A549 (cell line): ENCODE data around the gene CD58. TPM values are rescaled to one million over a fixed set of nuclear protein-coding genes. Genes with fewer than 3 reads are reported as not detected.

Experiments used
- ATAC-seq, 2 experiments: fragments of 200-7000 bp in 1 of 2; fragments of >200 bp in 1 of 2; cut with Nextera tagmentation in 1 of 2; cut with Tn5 transposase in 1 of 2; 3 replicates each; pipeline versions ENCODE4 v1.8.0 to v1.9.1; 2018 to 2020; ENCODE audit warnings: mild to moderate bottlenecking in 1 of 2, moderate library complexity in 1 of 2
- CTCF ChIA-PET: fragments of 300-600 bp; sonication (Branson Sonifier 250); formaldehyde crosslinking; extraction: SDS; loops from one replicate; lab custom pipeline; 2021; ENCODE audit warnings: antibody characterized with exemption, inconsistent platforms; lab: Yijun Ruan, JAX
- POLR2A ChIA-PET: fragments of 350-600 bp; formaldehyde crosslinking; extraction: SDS; loops from one replicate; lab custom pipeline; 2021; ENCODE audit warnings: antibody characterized with exemption, inconsistent platforms; lab: Yijun Ruan, JAX
- DNase-seq, 2 experiments: peaks; one replicate each; pipeline versions ENCODE4 v3.0.0 to v3.0.0-alpha.2; 2011 to 2016; ENCODE audit warnings: low read depth in 1 of 2, low spot score in 1 of 2
- FAIRE-seq: peaks from 2 replicates; lab custom pipeline; 2011; peaks lifted over from hg19 to GRCh38; lab: Jason Lieb, UNC
- H3K27ac ChIP-seq, 2 experiments: fragments of >200 bp; sonication (Bioruptor Twin); formaldehyde crosslinking; 3 replicates each; pipeline ENCODE4 v1.5.1; 2016 to 2017
- H3K4me1 ChIP-seq: fragments of >200 bp; sonication (Bioruptor Twin); formaldehyde crosslinking; 3 replicates; pipeline ENCODE4 v1.6.1; 2016
- H3K4me2 ChIP-seq: fragments of >200 bp; sonication (Bioruptor Twin); formaldehyde crosslinking; 3 replicates; pipeline ENCODE4 v1.6.1; 2016
- H3K4me3 ChIP-seq: fragments of >200 bp; sonication (Bioruptor Twin); formaldehyde crosslinking; 3 replicates; pipeline ENCODE4 v1.5.1; 2016
- H3K9me3 ChIP-seq: fragments of >200 bp; sonication (Bioruptor Twin); formaldehyde crosslinking; 3 replicates; pipeline ENCODE4 v1.6.1; 2016
- CBX2 ChIP-seq: fragments of 200-600 bp; sonication (generic); IDR thresholded peaks from 2 replicates; pipeline ENCODE4 v1.6.1; 2016; ENCODE audit warnings: low read depth, mild to moderate bottlenecking, borderline replicate concordance
- CEBPB ChIP-seq, 2 experiments: fragments of >200 bp in 1 of 2; sonication (Bioruptor Twin) in 1 of 2; formaldehyde crosslinking in 1 of 2; IDR thresholded peaks; 2 replicates each; pipeline ENCODE4 v1.6.1; 2012 to 2016
- EP300 ChIP-seq, 2 experiments: fragments of >200 bp; sonication (Bioruptor Twin); formaldehyde crosslinking; IDR thresholded peaks; 2 replicates in 1 of 2; 3 replicates in 1 of 2; pipeline ENCODE4 v1.6.1; 2016 to 2017
- ESRRA ChIP-seq: fragments of 150-350 bp; IDR thresholded peaks from 2 replicates; pipeline ENCODE4 v1.6.1; 2014; ENCODE audit warnings: mild to moderate bottlenecking, low read length, borderline replicate concordance
- FOSL2 ChIP-seq, 2 experiments: fragments of 450-650 bp in 1 of 2; fragments of >200 bp in 1 of 2; sonication (Bioruptor Twin) in 1 of 2; formaldehyde crosslinking; IDR thresholded peaks; 2 replicates each; pipeline versions ENCODE4 v1.5.0 to v1.6.1; 2016 to 2020; ENCODE audit warnings: mild to moderate bottlenecking in 1 of 2, moderate library complexity in 1 of 2
- HOXB13 ChIP-seq: fragments of 250-450 bp; sonication (Bioruptor Pico); IDR thresholded peaks from 2 replicates; pipeline ENCODE4 v1.5.0; 2020; ENCODE audit warnings: low read depth, mild to moderate bottlenecking, moderate library complexity
- JUNB ChIP-seq: fragments of >200 bp; sonication (Bioruptor Twin); formaldehyde crosslinking; IDR thresholded peaks from 2 replicates; pipeline ENCODE4 v1.6.1; 2016
- MYC ChIP-seq: IDR thresholded peaks from 2 replicates; pipeline ENCODE4 v1.6.1; 2012; ENCODE audit warnings: mild to moderate bottlenecking, inconsistent platforms, low read length, improper control_type of control experiment, borderline replicate concordance
- PBX3 ChIP-seq: IDR thresholded peaks from 2 replicates; pipeline ENCODE4 v1.6.1; 2012
- PHF8 ChIP-seq: fragments of 200-600 bp; sonication (generic); IDR thresholded peaks from 2 replicates; pipeline ENCODE4 v1.6.1; 2016; ENCODE audit warnings: low read depth, mild to moderate bottlenecking, antibody characterized with exemption, moderate library complexity, borderline replicate concordance
- RCOR1 ChIP-seq: fragments of 150-350 bp; IDR thresholded peaks from 2 replicates; pipeline ENCODE4 v1.6.1; 2014; ENCODE audit warnings: antibody characterized with exemption, low read length, low read depth
- SMC3 ChIP-seq: fragments of >200 bp; sonication (Bioruptor Twin); formaldehyde crosslinking; IDR thresholded peaks from 3 replicates; pipeline ENCODE4 v1.6.1; 2018; ENCODE audit warnings: inconsistent platforms
- TFCP2L1 ChIP-seq: fragments of 250-450 bp; sonication (Bioruptor Pico); IDR thresholded peaks from 2 replicates; pipeline ENCODE4 v1.5.0; 2021; ENCODE audit warnings: mild to moderate bottlenecking
- WGBS: methylation state at CpG from one replicate; pipeline ENCODE4 v1.1.6; 2017; ENCODE audit errors: missing lambda C conversion rate; 5-methylcytosine and 5-hydroxymethylcytosine counted together
- polyA plus RNA-seq, 4 experiments: library from polyadenylated mRNA; depleted of rRNA in 3 of 4; stranded (reverse); fragments of >200 nt; fragmentation: RNase III in 1 of 4; extraction: RNeasy Plus Mini Kit Qiagen cat#74134 plus additional on column Dnase treatment in 1 of 4; gene quantifications; 2 replicates in 3 of 4; 3 replicates in 1 of 4; pipeline ENCODE4 v1.2.3, GENCODE V29; 2011 to 2017
- TF ChIP-seq, protein P1 (sequence below): fragments of 450-650 bp; IDR thresholded peaks from 2 replicates; pipeline ENCODE4 v1.6.1; 2014; ENCODE audit warnings: antibody characterized with exemption
- TF ChIP-seq, protein P2 (sequence below): fragments of >200 bp; sonication (Bioruptor Twin); formaldehyde crosslinking; IDR thresholded peaks from 3 replicates; pipeline ENCODE4 v1.5.1; 2016

Gene CD58
- polyA plus RNA-seq, 2 of the 4 experiments (the other 2 are of a cell fraction) = 22.4 to 38.4 TPM

- TF ChIP-seq EP300 (IDR thresholded peaks at IDR 0.05) (no peak), HOXB13 (no peak), MYC (no peak), CBX2 (no peak)
- Histone ChIP-seq H3K9me3 (no peaks in the 10 kb centered on the region), H3K4me2 (no peak overlapping the region), H3K4me1 (peaks cover 41% of the 10 kb centered on the region), H3K4me3 (no peak overlapping the region), H3K27ac (no peak overlapping the region)
- no peak for FAIRE-seq
- no peak for DNase-seq
- POLR2A ChIA-PET = no interaction called here
- 96% methylated on average over 2 of the region's 2 CpGs for WGBS
- CTCF ChIA-PET = interaction anchor here (0.9 kb wide), 1 partner anchor 12 kb away, joined by 4 read pairs; no protein-coding TSS in a partner anchor
- no peak for ATAC-seq
These were observed 59.3 kb downstream of the CD58 start for GRCh38 chr1:116511459-116512019.

DNA sequence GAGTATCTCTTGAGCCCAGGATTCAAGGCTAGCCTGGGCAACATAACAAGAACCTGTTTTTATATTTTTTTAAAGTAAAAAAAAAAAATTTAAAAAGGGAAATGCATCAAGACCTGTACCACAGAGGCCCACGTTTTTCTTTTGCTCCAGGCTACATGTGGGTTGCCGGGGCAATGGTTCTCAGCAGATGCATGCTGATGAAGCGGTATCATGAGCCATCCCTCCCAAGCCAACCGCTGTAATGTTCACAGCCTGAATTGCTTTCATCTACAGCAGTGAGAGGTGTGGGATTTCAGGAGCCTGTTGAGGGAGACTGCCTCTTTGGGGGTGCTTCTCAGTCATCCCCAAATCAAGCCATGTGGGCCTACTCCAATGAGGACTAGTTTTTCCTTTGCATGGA lies 60.5 kb downstream of the CD58 start:
- Histone ChIP-seq H3K4me1 (peaks cover 53% of the 10 kb centered on the region), H3K4me3 (no peak overlapping the region), H3K9me3 (no peaks in the 10 kb centered on the region), H3K27ac (peak overlapping the region in 1 of 2 experiments; percentile 55; a peak in 3 of 6 replicates), H3K4me2 (no peak overlapping the region)
- CTCF ChIA-PET = interaction anchor here (0.9 to 1.6 kb wide), 2 partner anchors 11 to 371 kb away, joined by 4 to 7 read pairs; no protein-coding TSS in a partner anchor
- no peak for TF ChIP-seq PHF8
- TF ChIP-seq, protein P1, sequence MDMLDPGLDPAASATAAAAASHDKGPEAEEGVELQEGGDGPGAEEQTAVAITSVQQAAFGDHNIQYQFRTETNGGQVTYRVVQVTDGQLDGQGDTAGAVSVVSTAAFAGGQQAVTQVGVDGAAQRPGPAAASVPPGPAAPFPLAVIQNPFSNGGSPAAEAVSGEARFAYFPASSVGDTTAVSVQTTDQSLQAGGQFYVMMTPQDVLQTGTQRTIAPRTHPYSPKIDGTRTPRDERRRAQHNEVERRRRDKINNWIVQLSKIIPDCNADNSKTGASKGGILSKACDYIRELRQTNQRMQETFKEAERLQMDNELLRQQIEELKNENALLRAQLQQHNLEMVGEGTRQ = no peak
- FAIRE-seq = no peak
- no peak for DNase-seq
- ATAC-seq = no peak
- 86% methylated on average over 4 of the region's 4 CpGs for WGBS
- POLR2A ChIA-PET = no interaction called here

- Histone ChIP-seq H3K27ac (peak overlapping the region; percentile 83), H3K9me3 (no peaks in the 10 kb centered on the region), H3K4me3 (no peak overlapping the region), H3K4me1 (peaks cover 63% of the 10 kb centered on the region), H3K4me2 (peak overlapping the region; percentile 60)
- ChIA-PET POLR2A (no interaction called here), CTCF (interaction anchor here (0.7 to 1.6 kb wide), 4 partner anchors 10 to 370 kb away, joined by 3 to 7 read pairs (median 6); no protein-coding TSS in a partner anchor)
- TF ChIP-seq, protein P2, sequence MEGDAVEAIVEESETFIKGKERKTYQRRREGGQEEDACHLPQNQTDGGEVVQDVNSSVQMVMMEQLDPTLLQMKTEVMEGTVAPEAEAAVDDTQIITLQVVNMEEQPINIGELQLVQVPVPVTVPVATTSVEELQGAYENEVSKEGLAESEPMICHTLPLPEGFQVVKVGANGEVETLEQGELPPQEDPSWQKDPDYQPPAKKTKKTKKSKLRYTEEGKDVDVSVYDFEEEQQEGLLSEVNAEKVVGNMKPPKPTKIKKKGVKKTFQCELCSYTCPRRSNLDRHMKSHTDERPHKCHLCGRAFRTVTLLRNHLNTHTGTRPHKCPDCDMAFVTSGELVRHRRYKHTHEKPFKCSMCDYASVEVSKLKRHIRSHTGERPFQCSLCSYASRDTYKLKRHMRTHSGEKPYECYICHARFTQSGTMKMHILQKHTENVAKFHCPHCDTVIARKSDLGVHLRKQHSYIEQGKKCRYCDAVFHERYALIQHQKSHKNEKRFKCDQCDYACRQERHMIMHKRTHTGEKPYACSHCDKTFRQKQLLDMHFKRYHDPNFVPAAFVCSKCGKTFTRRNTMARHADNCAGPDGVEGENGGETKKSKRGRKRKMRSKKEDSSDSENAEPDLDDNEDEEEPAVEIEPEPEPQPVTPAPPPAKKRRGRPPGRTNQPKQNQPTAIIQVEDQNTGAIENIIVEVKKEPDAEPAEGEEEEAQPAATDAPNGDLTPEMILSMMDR = no peak
- TF ChIP-seq CEBPB (IDR thresholded peaks at IDR 0.05) (no peak), ESRRA (peak; percentile 64; the same call in 1 of the 2 replicates), CBX2 (no peak), SMC3 (no peak), TFCP2L1 (CRISPR knock-in tag) (no peak), JUNB (peak; percentile 54; the same call in 1 of the 2 replicates), FOSL2 (IDR thresholded peaks at IDR 0.05) (peak; percentile 41; the same call in 1 of the 2 replicates), FOSL2 (CRISPR knock-in tag; IDR thresholded peaks at IDR 0.05) (peak; percentile 63), RCOR1 (no peak), PBX3 (no peak)
- peak; percentile 19 to 73 for DNase-seq
- no peak for FAIRE-seq
- WGBS = 10% methylated on average over 2 of the region's 3 CpGs
- peak; percentile 83 to 86 for ATAC-seq
These were observed 61.5 kb downstream of the CD58 start for GRCh38 chr1:116508984-116509980.
